Activated naive CD4-positive, alpha-beta T cell treated with anti-CD3 and anti-CD28 coated beads, Interleukin-2, amount 10 ng/mL, durations not matched to agents 7 days and 5 days (primary cell): ENCODE data around the gene GTF3C1.

Experiments used
- CTCF ChIA-PET: fragments of 350-600 bp; sonication (Branson Sonifier 250); formaldehyde crosslinking; loops from one replicate; lab custom pipeline; 2021; ENCODE audit warnings: antibody characterized with exemption; lab: Charles Lee
- DNase-seq: peaks from one replicate; pipeline ENCODE4 v3.0.0-alpha.2; 2020
- H3K27ac Mint-ChIP-seq: one replicate; pipeline ENCODE4 v1.8.0; 2021; ENCODE audit warnings: mild to moderate bottlenecking, moderate library complexity, mixed read lengths
- H3K27me3 Mint-ChIP-seq: one replicate; pipeline ENCODE4 v1.8.0; 2021; ENCODE audit warnings: mild to moderate bottlenecking, mixed read lengths
- H3K36me3 Mint-ChIP-seq: one replicate; pipeline ENCODE4 v1.8.0; 2021; ENCODE audit warnings: mixed read lengths
- H3K4me1 Mint-ChIP-seq: one replicate; pipeline ENCODE4 v1.8.0; 2021; ENCODE audit warnings: mixed read lengths
- H3K4me3 Mint-ChIP-seq: one replicate; pipeline ENCODE4 v1.8.0; 2021; ENCODE audit warnings: mild to moderate bottlenecking, moderate library complexity, mixed read lengths
- H3K9me3 Mint-ChIP-seq: one replicate; pipeline ENCODE4 v1.8.0; 2021; ENCODE audit warnings: mixed read lengths

The GTF3C1 gene

GRCh38 chr16:27518226-27518625 is 31.5 kb downstream of the GTF3C1 start:
- CTCF ChIA-PET: no interaction called here
- Mint-ChIP-seq H3K4me1 (no peaks in the 10 kb centered on the region), H3K4me3 (no peak overlapping the region), H3K9me3 (no peaks in the 10 kb centered on the region), H3K27ac (no peak overlapping the region), H3K27me3 (no peaks in the 10 kb centered on the region), H3K36me3 (peaks cover 15% of the 10 kb centered on the region)
- no peak for DNase-seq

- DNase-seq: no peak
- Mint-ChIP-seq H3K4me3 (no peak overlapping the region), H3K36me3 (peaks cover 11% of the 10 kb centered on the region), H3K27ac (no peak overlapping the region), H3K9me3 (no peaks in the 10 kb centered on the region), H3K27me3 (no peaks in the 10 kb centered on the region), H3K4me1 (no peaks in the 10 kb centered on the region)
- CTCF ChIA-PET: no interaction called here
These were observed 32.0 kb downstream of the GTF3C1 start for GRCh38 chr16:27517664-27518063.

DNA sequence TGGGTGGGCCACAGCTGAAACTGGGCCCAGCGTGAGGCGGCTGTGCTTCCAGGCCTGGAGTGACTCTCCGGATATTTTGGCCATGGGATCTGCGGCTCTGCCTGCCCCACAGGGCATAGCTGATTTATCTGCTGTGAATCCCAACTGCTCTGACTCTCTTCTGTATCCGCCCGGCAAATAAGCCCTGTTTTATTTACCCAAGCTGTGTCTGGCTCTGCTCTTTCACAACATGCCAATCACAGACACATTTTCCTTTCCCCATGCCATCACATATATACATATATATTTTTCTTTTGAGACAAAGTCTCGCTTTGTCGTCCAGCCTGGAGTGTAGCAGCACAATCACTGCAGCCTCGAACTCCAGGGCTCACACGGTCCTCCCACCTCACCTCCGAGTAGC is 33.3 kb downstream of the GTF3C1 start:
- Mint-ChIP-seq H3K4me3 (no peak overlapping the region), H3K27ac (no peak overlapping the region), H3K27me3 (no peaks in the 10 kb centered on the region), H3K4me1 (no peaks in the 10 kb centered on the region), H3K9me3 (no peaks in the 10 kb centered on the region), H3K36me3 (peaks cover 19% of the 10 kb centered on the region)
- CTCF ChIA-PET: interaction anchor here (1.2 to 1.8 kb wide), 4 partner anchors 10 to 114 kb away, joined by 3 to 5 read pairs (median 4); no protein-coding TSS in a partner anchor
- DNase-seq: no peak

DNA sequence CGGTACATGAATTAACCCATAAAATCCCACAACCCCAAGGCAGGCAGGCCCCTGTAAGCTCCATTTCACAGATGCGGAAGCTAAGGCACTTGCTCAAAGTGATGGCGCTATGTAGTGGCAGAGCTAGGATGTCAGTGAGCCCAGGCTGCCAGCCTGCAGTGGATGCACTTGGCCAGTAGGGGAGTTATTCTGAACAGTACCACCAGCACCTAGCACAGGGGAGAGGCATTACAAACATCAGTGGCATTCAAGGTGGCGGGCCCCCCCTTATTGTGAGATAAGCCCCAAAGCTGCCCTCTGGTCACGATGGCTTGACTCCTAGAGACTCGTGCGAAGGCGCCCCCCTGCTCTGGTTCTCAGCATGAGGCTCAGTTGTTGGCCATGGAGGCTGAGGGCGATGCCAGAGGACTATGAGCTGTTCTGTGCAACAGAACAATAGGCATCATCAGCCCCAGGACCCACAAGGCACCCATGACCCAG is 33.8 kb downstream of the GTF3C1 start:
- Mint-ChIP-seq H3K27ac (no peak overlapping the region), H3K27me3 (no peaks in the 10 kb centered on the region), H3K9me3 (no peaks in the 10 kb centered on the region), H3K4me3 (no peak overlapping the region), H3K4me1 (no peaks in the 10 kb centered on the region), H3K36me3 (peaks cover 21% of the 10 kb centered on the region)
- peak; percentile 37 for DNase-seq
- CTCF ChIA-PET: interaction anchor here (0.7 to 1.8 kb wide), 5 partner anchors 10 to 570 kb away, joined by 3 to 5 read pairs (median 4); no protein-coding TSS in a partner anchor

DNA sequence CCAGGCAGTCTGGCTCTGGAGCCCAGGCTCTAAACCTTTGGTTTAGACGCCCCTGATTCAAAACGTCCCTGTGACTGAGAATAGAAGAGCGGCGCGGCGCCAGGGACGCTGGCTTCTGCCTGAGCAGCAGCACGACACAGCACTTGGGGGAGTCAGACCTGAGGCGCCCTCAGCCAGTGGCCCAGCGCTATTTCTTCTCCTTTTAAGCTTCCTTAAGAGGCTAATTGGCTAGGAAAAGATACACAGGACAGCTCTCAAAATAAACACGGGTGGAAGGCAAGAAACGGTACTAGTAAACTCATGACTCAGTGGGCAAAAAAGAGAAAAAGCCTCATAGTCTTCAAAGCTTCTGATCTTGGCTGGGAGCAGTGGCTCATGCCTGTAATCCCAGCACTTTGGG is 34.9 kb downstream of the GTF3C1 start:
- no peaks in the 10 kb centered on the region for H3K9me3 Mint-ChIP-seq
- no peak for DNase-seq
- no peaks in the 10 kb centered on the region for H3K27me3 Mint-ChIP-seq
- no peaks in the 10 kb centered on the region for H3K4me1 Mint-ChIP-seq
- CTCF ChIA-PET: interaction anchor here (1.2 to 1.8 kb wide), 3 partner anchors 15 to 115 kb away, joined by 3 to 4 read pairs (median 4); no protein-coding TSS in a partner anchor
- H3K4me3 Mint-ChIP-seq: no peak overlapping the region
- peaks cover 21% of the 10 kb centered on the region for H3K36me3 Mint-ChIP-seq
- no peak overlapping the region for H3K27ac Mint-ChIP-seq

GRCh38 chr16:27511657-27512448 is 37.9 kb downstream of the GTF3C1 start:
- CTCF ChIA-PET: no interaction called here

GRCh38 chr16:27508476-27508875 is 41.2 kb downstream of the GTF3C1 start:
- Mint-ChIP-seq H3K27me3 (no peaks in the 10 kb centered on the region), H3K4me3 (no peak overlapping the region), H3K27ac (no peak overlapping the region), H3K9me3 (no peaks in the 10 kb centered on the region), H3K4me1 (no peaks in the 10 kb centered on the region), H3K36me3 (peaks cover 45% of the 10 kb centered on the region)
- no peak for DNase-seq
- CTCF ChIA-PET: no interaction called here

More at GRCh38 chr16:27511657-27512448, 37.9 kb downstream of the GTF3C1 start:
- no peak for DNase-seq
- Mint-ChIP-seq H3K9me3 (no peaks in the 10 kb centered on the region), H3K36me3 (peaks cover 28% of the 10 kb centered on the region), H3K27me3 (no peaks in the 10 kb centered on the region), H3K4me1 (no peaks in the 10 kb centered on the region), H3K27ac (no peak overlapping the region), H3K4me3 (no peak overlapping the region)

DNA sequence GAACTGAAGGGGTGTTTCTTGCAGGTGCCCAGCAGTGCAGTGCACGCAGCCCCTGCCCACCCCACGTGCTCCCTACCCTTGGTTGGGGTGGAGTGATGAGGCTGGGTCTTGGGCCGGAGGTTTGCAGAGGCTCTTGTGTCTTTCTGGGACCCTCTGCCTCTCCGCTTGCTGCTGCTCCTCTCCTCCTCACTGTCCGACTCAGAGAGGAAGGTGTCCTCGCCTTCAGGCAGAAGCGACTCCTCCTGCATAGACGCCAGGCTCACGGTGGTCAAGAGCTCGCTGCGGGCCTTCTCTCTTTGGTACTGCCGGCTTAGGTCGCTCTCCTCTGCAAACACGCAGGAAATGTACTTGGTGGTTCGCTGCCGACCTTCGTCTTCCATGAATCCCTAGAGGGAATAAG is 42.9 kb downstream of the GTF3C1 start:
- Mint-ChIP-seq H3K4me3 (no peak overlapping the region), H3K4me1 (no peaks in the 10 kb centered on the region), H3K27ac (no peak overlapping the region), H3K27me3 (no peaks in the 10 kb centered on the region), H3K9me3 (no peaks in the 10 kb centered on the region), H3K36me3 (peaks cover 47% of the 10 kb centered on the region)
- CTCF ChIA-PET: no interaction called here
- no peak for DNase-seq

DNA sequence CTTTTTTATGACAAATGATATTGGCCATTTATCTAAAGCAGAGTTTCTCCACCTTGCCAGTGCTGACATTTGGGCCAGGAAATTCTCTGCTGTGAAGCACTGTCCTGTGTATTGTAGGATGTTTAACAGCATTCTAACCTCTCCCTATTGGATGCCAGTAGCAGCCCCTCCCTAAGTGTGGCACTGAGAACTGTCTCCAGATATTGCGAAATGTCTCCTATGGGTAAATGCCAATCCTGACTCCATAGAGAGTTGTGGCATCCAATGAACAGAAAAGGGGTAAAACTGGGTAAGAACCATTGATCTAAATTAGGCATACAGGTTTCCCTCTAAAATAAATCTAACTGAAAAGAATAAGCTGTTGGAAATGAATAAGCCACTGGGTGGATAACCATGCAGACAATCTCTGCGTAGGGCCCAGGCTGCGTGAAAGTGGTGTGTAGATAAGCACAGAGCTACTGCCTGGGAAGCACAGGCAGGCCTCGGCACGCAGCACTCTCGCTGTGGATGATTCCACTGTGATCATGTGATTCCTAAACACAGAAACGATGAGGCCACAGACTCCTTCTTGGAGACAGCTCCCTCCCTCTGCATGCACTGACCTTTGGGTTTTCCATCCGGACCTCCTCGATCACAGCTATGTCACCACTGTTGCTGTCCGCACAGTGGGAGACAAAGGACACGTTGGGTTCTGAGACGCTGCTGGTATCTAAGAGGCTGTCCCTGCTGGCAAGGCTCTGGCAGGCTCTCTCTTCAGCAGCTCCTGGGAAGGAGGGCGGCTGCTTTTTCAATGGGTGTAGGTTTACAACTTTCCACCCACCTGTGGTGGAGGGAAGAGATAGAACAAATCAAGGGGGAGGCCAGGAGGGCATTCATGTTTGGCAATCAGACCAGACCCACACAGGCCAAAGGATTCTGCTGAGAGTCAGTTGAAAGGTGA is 44.1 kb downstream of the GTF3C1 start:
- Mint-ChIP-seq H3K27ac (no peak overlapping the region), H3K4me3 (no peak overlapping the region), H3K36me3 (peaks cover 52% of the 10 kb centered on the region), H3K9me3 (no peaks in the 10 kb centered on the region), H3K4me1 (no peaks in the 10 kb centered on the region), H3K27me3 (no peaks in the 10 kb centered on the region)
- DNase-seq: no peak
- CTCF ChIA-PET: no interaction called here

- no peak overlapping the region for H3K27ac Mint-ChIP-seq
- CTCF ChIA-PET: no interaction called here
- H3K9me3 Mint-ChIP-seq: no peaks in the 10 kb centered on the region
These were observed 46.1 kb downstream of the GTF3C1 start for GRCh38 chr16:27503662-27504061.

DNA sequence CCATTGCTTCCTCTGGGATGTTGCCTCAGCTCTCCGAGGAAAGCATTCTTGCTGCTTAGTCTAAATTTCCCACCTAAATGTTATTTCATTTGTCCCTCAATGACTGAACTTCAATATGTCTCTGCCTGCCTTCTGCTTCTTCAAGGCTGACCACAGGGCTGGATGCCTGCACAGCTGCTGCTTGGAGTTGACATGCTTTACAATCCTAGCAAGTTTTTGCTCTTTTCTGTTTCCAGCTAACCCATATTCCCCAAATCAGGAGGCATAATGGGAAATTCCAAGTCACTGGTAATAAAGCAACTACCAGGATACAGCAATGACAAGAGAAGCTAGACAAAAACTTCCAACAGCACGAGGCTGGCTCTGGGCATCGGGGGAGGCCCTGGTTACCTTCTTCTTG is 48.9 kb downstream of the GTF3C1 start:
- H3K27ac Mint-ChIP-seq: no peak overlapping the region
- H3K4me3 Mint-ChIP-seq: no peak overlapping the region
- peaks cover 52% of the 10 kb centered on the region for H3K36me3 Mint-ChIP-seq
- H3K27me3 Mint-ChIP-seq: no peaks in the 10 kb centered on the region
- CTCF ChIA-PET: no interaction called here
- no peak for DNase-seq
- H3K9me3 Mint-ChIP-seq: no peaks in the 10 kb centered on the region
- H3K4me1 Mint-ChIP-seq: no peaks in the 10 kb centered on the region

More at GRCh38 chr16:27503662-27504061, 46.1 kb downstream of the GTF3C1 start:
- Mint-ChIP-seq H3K36me3 (peaks cover 57% of the 10 kb centered on the region), H3K4me1 (no peaks in the 10 kb centered on the region), H3K27me3 (no peaks in the 10 kb centered on the region), H3K4me3 (no peak overlapping the region)
- no peak for DNase-seq

GRCh38 chr16:27499659-27500055 is 50.1 kb downstream of the GTF3C1 start:
- no peak overlapping the region for H3K27ac Mint-ChIP-seq

GRCh38 chr16:27498916-27499658 is 50.6 kb downstream of the GTF3C1 start:
- no peak overlapping the region for H3K4me3 Mint-ChIP-seq
- no peak for DNase-seq
- CTCF ChIA-PET: interaction anchor here (0.6 to 1.5 kb wide), 2 partner anchors 17 to 147 kb away, joined by 3 to 4 read pairs; no protein-coding TSS in a partner anchor
- peaks cover 49% of the 10 kb centered on the region for H3K36me3 Mint-ChIP-seq
- H3K27ac Mint-ChIP-seq: peak overlapping the region; percentile 6
- H3K9me3 Mint-ChIP-seq: no peaks in the 10 kb centered on the region
- H3K27me3 Mint-ChIP-seq: no peaks in the 10 kb centered on the region
- H3K4me1 Mint-ChIP-seq: no peaks in the 10 kb centered on the region

More at GRCh38 chr16:27499659-27500055, 50.1 kb downstream of the GTF3C1 start:
- Mint-ChIP-seq H3K27me3 (no peaks in the 10 kb centered on the region), H3K4me1 (no peaks in the 10 kb centered on the region), H3K36me3 (peaks cover 47% of the 10 kb centered on the region), H3K9me3 (no peaks in the 10 kb centered on the region), H3K4me3 (no peak overlapping the region)
- CTCF ChIA-PET: interaction anchor here (1.5 kb wide), 1 partner anchor 16 kb away, joined by 4 read pairs; no protein-coding TSS in a partner anchor
- DNase-seq: no peak
